ENCODE measurements around the gene ARAP2.

DNA sequence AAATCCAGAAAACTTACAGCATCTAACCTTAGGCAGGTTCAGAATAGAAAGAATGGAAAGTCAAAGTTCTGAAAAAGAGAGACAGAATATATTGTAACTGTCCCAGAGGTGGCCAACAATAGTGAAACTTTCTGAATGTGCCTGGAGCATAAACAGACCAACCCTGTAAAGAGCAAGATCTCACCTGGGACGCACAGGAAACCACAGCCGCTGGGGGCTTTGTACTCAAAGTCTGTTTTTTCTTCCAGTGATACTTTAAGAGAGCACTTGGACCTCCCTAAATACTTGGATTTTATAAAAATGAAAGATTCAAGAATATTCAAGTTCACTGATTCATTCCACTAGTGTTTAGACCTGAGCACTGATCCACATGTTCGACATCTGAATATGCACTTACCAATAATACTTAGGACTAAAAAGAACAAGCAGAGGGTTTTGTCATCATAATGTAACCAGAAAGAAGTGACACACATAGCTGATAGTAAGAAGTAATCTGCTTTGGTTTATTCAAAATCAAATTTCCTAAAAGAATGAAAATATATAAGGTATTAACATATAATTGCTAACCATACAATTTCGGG, 35.3 kb downstream of the ARAP2 start:
- TF ChIP-seq, protein P1, sequence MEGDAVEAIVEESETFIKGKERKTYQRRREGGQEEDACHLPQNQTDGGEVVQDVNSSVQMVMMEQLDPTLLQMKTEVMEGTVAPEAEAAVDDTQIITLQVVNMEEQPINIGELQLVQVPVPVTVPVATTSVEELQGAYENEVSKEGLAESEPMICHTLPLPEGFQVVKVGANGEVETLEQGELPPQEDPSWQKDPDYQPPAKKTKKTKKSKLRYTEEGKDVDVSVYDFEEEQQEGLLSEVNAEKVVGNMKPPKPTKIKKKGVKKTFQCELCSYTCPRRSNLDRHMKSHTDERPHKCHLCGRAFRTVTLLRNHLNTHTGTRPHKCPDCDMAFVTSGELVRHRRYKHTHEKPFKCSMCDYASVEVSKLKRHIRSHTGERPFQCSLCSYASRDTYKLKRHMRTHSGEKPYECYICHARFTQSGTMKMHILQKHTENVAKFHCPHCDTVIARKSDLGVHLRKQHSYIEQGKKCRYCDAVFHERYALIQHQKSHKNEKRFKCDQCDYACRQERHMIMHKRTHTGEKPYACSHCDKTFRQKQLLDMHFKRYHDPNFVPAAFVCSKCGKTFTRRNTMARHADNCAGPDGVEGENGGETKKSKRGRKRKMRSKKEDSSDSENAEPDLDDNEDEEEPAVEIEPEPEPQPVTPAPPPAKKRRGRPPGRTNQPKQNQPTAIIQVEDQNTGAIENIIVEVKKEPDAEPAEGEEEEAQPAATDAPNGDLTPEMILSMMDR (optimal IDR thresholded peaks at IDR 0.05 in 1 of 3, IDR thresholded peaks at IDR 0.05 in 1 of 3, conservative IDR thresholded peaks at IDR 0.05 in 1 of 3; ENCODE audit: extremely low read depth in 1 of 3, insufficient read depth in 2 of 3, low read length in 3 of 3) = no peak
- TF ChIP-seq EZH2 (IDR thresholded peaks at IDR 0.05; ENCODE audit: low read length) = no peak

Measured in keratinocyte (primary cell).